Gastroesophageal sphincter (tissue), 3 donors: Measurements from ENCODE around the gene STIL.

Experiments used
- POLR2A ChIP-seq, 2 donors: fragments of 450-650 bp; IDR thresholded peaks; one replicate each; pipeline ENCODE4 v1.6.1; 2017; ENCODE audit warnings: antibody characterized with exemption in 2 of 2, mild to moderate bottlenecking in 2 of 2, moderate library complexity in 1 of 2
- TF ChIP-seq, protein P1 (sequence below), 4 experiments: fragments of 200-600 bp in 2 of 4; fragments of 450-650 bp in 2 of 4; sonication (generic) in 1 of 4; IDR thresholded peaks; one replicate each; pipeline ENCODE4 v1.5.1; 2017 to 2019; ENCODE audit warnings: antibody characterized with exemption in 4 of 4, mild to moderate bottlenecking in 2 of 4, moderate library complexity in 2 of 4

GRCh38 chr1:47317841-47318240, 3.9 kb upstream of the STIL start:
- TF ChIP-seq, protein P1, sequence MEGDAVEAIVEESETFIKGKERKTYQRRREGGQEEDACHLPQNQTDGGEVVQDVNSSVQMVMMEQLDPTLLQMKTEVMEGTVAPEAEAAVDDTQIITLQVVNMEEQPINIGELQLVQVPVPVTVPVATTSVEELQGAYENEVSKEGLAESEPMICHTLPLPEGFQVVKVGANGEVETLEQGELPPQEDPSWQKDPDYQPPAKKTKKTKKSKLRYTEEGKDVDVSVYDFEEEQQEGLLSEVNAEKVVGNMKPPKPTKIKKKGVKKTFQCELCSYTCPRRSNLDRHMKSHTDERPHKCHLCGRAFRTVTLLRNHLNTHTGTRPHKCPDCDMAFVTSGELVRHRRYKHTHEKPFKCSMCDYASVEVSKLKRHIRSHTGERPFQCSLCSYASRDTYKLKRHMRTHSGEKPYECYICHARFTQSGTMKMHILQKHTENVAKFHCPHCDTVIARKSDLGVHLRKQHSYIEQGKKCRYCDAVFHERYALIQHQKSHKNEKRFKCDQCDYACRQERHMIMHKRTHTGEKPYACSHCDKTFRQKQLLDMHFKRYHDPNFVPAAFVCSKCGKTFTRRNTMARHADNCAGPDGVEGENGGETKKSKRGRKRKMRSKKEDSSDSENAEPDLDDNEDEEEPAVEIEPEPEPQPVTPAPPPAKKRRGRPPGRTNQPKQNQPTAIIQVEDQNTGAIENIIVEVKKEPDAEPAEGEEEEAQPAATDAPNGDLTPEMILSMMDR (IDR thresholded peaks at IDR 0.05), result no peak
- no peak for TF ChIP-seq POLR2A (IDR thresholded peaks at IDR 0.05)
